ENCODE results near the gene MYO1A. TPM values are rescaled to one million over a fixed set of nuclear protein-coding genes. Genes with fewer than 3 reads are reported as not detected.
A peak's percentile ranks its signal among the peaks of the same experiment; 100 is the strongest.
"Not testable (repeated sequence)": the region's sequence is repeated elsewhere in the genome, so short reads cannot be mapped to it uniquely, and the experiment has no call there.

MYO1A gene
- total RNA-seq, 3 donors from 2014 or later (not counting 1 experiment from before 2014, with no cell fraction given) = 1.1 TPM; not detected in 2

- no peak for ATAC-seq
- Histone ChIP-seq H3K9me3 (ENCODE audit: control insufficient read depth, insufficient read depth, low read length) (no peaks in the 10 kb centered on the region), H3K36me3 (ENCODE audit: control insufficient read depth, insufficient read depth, low read length) (no peaks in the 10 kb centered on the region), H3K27ac (ENCODE audit: low read length) (no peak overlapping the region), H3K4me1 (ENCODE audit: control insufficient read depth, insufficient read depth, low read length) (peaks cover 8% of the 10 kb centered on the region), H3K4me3 (ENCODE audit: low read length) (no peak overlapping the region), H3K27me3 (ENCODE audit: control insufficient read depth, insufficient read depth, low read length) (no peaks in the 10 kb centered on the region)
- Mint-ChIP-seq H3K4me3 (no peak overlapping the region), H3K27ac (no peak overlapping the region), H3K36me3 (no peaks in the 10 kb centered on the region), H3K4me1 (peaks cover 8 to 20% of the 10 kb centered on the region in 2 donors), H3K27me3 (ENCODE audit: low read depth in 2 of 2) (peaks cover 9 to 16% of the 10 kb centered on the region in 2 donors), H3K9me3 (no peaks in the 10 kb centered on the region)
- peak in 1 of 2 donors; percentile 23 for DNase-seq
- intact Hi-C loops (cut with micrococcal nuclease) = no loop called here
- WGBS (ENCODE audit: insufficient coverage) = 68% methylated on average over 12 of the region's 13 CpGs
- no peak for TF ChIP-seq CTCF (IDR thresholded peaks at IDR 0.05)
Observed at GRCh38 chr12:57027011-57027804, 22.7 kb downstream of the MYO1A start.

- Mint-ChIP-seq H3K4me3 (no peak overlapping the region), H3K9me3 (no peaks in the 10 kb centered on the region), H3K27ac (no peak overlapping the region), H3K27me3 (ENCODE audit: low read depth in 2 of 2) (peaks cover 9 to 13% of the 10 kb centered on the region in 2 donors), H3K36me3 (no peaks in the 10 kb centered on the region), H3K4me1 (peaks cover 0 to 9% of the 10 kb centered on the region in 2 donors)
- TF ChIP-seq CTCF (IDR thresholded peaks at IDR 0.05) = no peak
- no peak overlapping the region for H3K27ac ChIP-seq (ENCODE audit: low read length)
- no peak for ATAC-seq
- WGBS (ENCODE audit: insufficient coverage) = 97% methylated on average over 2 of the region's 2 CpGs
- H3K9me3 ChIP-seq (ENCODE audit: control insufficient read depth, insufficient read depth, low read length) = no peaks in the 10 kb centered on the region
- intact Hi-C loops (cut with micrococcal nuclease) = no loop called here
- H3K4me1 ChIP-seq (ENCODE audit: control insufficient read depth, insufficient read depth, low read length) = peaks cover 4% of the 10 kb centered on the region
- no peaks in the 10 kb centered on the region for H3K36me3 ChIP-seq (ENCODE audit: control insufficient read depth, insufficient read depth, low read length)
- no peak for DNase-seq
- H3K4me3 ChIP-seq (ENCODE audit: low read length) = no peak overlapping the region
- H3K27me3 ChIP-seq (ENCODE audit: control insufficient read depth, insufficient read depth, low read length) = no peaks in the 10 kb centered on the region
Observed at GRCh38 chr12:57025196-57025595, 24.7 kb downstream of the MYO1A start.

- peaks cover 9 to 12% of the 10 kb centered on the region in 2 donors for H3K27me3 Mint-ChIP-seq (ENCODE audit: low read depth in 2 of 2)
- H3K9me3 ChIP-seq (ENCODE audit: control insufficient read depth, insufficient read depth, low read length); H3K4me1 Mint-ChIP-seq; ATAC-seq; H3K9me3 Mint-ChIP-seq; H3K36me3 ChIP-seq (ENCODE audit: control insufficient read depth, insufficient read depth, low read length); H3K36me3 Mint-ChIP-seq; H3K4me3 ChIP-seq (ENCODE audit: low read length); H3K4me3 Mint-ChIP-seq; H3K27me3 ChIP-seq (ENCODE audit: control insufficient read depth, insufficient read depth, low read length); DNase-seq; H3K27ac ChIP-seq (ENCODE audit: low read length); H3K4me1 ChIP-seq (ENCODE audit: control insufficient read depth, insufficient read depth, low read length); intact Hi-C loops (cut with micrococcal nuclease); H3K27ac Mint-ChIP-seq: not testable (repeated sequence)
- WGBS (ENCODE audit: insufficient coverage) = 96% methylated on average over 5 of the region's 5 CpGs
Observed at GRCh38 chr12:57022324-57022723, 27.6 kb downstream of the MYO1A start.

- intact Hi-C loops (cut with micrococcal nuclease) = no loop called here
- Histone ChIP-seq H3K27me3 (ENCODE audit: control insufficient read depth, insufficient read depth, low read length) (no peaks in the 10 kb centered on the region), H3K36me3 (ENCODE audit: control insufficient read depth, insufficient read depth, low read length) (no peaks in the 10 kb centered on the region), H3K27ac (ENCODE audit: low read length) (no peak overlapping the region), H3K9me3 (ENCODE audit: control insufficient read depth, insufficient read depth, low read length) (no peaks in the 10 kb centered on the region), H3K4me1 (ENCODE audit: control insufficient read depth, insufficient read depth, low read length) (no peaks in the 10 kb centered on the region), H3K4me3 (ENCODE audit: low read length) (no peak overlapping the region)
- Mint-ChIP-seq H3K4me1 (no peaks in the 10 kb centered on the region), H3K27ac (no peak overlapping the region), H3K9me3 (no peaks in the 10 kb centered on the region), H3K36me3 (no peaks in the 10 kb centered on the region), H3K27me3 (ENCODE audit: low read depth in 2 of 2) (peaks cover 5% of the 10 kb centered on the region in 2 donors), H3K4me3 (no peak overlapping the region)
- DNase-seq (no peak), ATAC-seq (no peak)
- TF ChIP-seq CTCF (IDR thresholded peaks at IDR 0.05) = no peak
- WGBS (ENCODE audit: insufficient coverage) = 91% methylated on average over 7 of the region's 9 CpGs
Observed at GRCh38 chr12:57019983-57020719, 29.8 kb downstream of the MYO1A start.

Measured in natural killer cell (primary cell).